ENCODE results near the gene AKTIP.
"Not testable (repeated sequence)": the region's sequence is repeated elsewhere in the genome, so short reads cannot be mapped to it uniquely, and the experiment has no call there.

Gene AKTIP

GRCh38 chr16:53515259-53515658 is 12.2 kb upstream of the AKTIP start:
- no peak for DNase-seq

GRCh38 chr16:53512795-53513194 is 9.8 kb upstream of the AKTIP start:
- DNase-seq, result not testable (repeated sequence)

GRCh38 chr16:53511403-53512280 is 8.6 kb upstream of the AKTIP start:
- no peak for DNase-seq

GRCh38 chr16:53511084-53511402 is 8.0 kb upstream of the AKTIP start:
- no peak for DNase-seq

- no peak for DNase-seq
These were observed 7.7 kb upstream of the AKTIP start for GRCh38 chr16:53510704-53511070.

GRCh38 chr16:53509906-53510703 is 7.1 kb upstream of the AKTIP start:
- DNase-seq, result peak; percentile 56

GRCh38 chr16:53507464-53508179 is 4.6 kb upstream of the AKTIP start:
- DNase-seq, result no peak

- no peak for DNase-seq
These were observed 3.2 kb upstream of the AKTIP start for GRCh38 chr16:53506254-53506653.

- DNase-seq, result no peak
These were observed 1.7 kb upstream of the AKTIP start for GRCh38 chr16:53504665-53505064.

- DNase-seq, result peak; percentile 35
These were observed 1.1 kb upstream of the AKTIP start for GRCh38 chr16:53503991-53504663.

GRCh38 chr16:53503270-53503923 is 388 bp upstream of the AKTIP start:
- DNase-seq, result peak; percentile 100

GRCh38 chr16:53501216-53501859 is 1.7 kb downstream of the AKTIP start:
- DNase-seq, result no peak

GRCh38 chr16:53498984-53499383 is 4.0 kb downstream of the AKTIP start:
- DNase-seq, result no peak

GRCh38 chr16:53495325-53495724 is 7.7 kb downstream of the AKTIP start:
- DNase-seq, result no peak

GRCh38 chr16:53494636-53495035 is 8.4 kb downstream of the AKTIP start:
- DNase-seq, result no peak

GRCh38 chr16:53492503-53492902 is 10.5 kb downstream of the AKTIP start:
- no peak for DNase-seq

- DNase-seq, result no peak
These were observed 13.3 kb downstream of the AKTIP start for GRCh38 chr16:53489755-53490154.

GRCh38 chr16:53486230-53486629 is 16.8 kb downstream of the AKTIP start:
- no peak for DNase-seq

GRCh38 chr16:53484542-53484941 is 18.5 kb downstream of the AKTIP start:
- no peak for DNase-seq

- DNase-seq, result peak; percentile 25
These were observed 20.9 kb downstream of the AKTIP start for GRCh38 chr16:53482123-53482522.

GRCh38 chr16:53480394-53480793 is 22.6 kb downstream of the AKTIP start:
- DNase-seq, result no peak

- no peak for DNase-seq
These were observed 24.0 kb downstream of the AKTIP start for GRCh38 chr16:53478965-53479364.

Data from CD4-positive, alpha-beta T cell treated with Interleukin-15 for 1 hour (primary cell).